ENCODE results near the gene APLP2. TPM values are rescaled to one million over a fixed set of nuclear protein-coding genes. Genes with fewer than 3 reads are reported as not detected.

Gene APLP2
- total RNA-seq, 1 donor from 2014 or later = 57.2 TPM

GRCh38 chr11:130178441-130179339 is 109.0 kb downstream of the APLP2 start:
- Mint-ChIP-seq H3K27ac (no peak overlapping the region), H3K4me1 (ENCODE audit: low read depth) (no peaks in the 10 kb centered on the region), H3K4me3 (ENCODE audit: low read depth) (no peak overlapping the region), H3K9me3 (peaks cover 9% of the 10 kb centered on the region), H3K36me3 (ENCODE audit: low read depth) (no peaks in the 10 kb centered on the region), H3K27me3 (ENCODE audit: low read depth) (peaks cover 5% of the 10 kb centered on the region)
- intact Hi-C loops (cut with micrococcal nuclease) = no loop called here
- DNase-seq (ENCODE audit: low spot score) = no peak

GRCh38 chr11:130179396-130180306 is 110.0 kb downstream of the APLP2 start:
- H3K27ac Mint-ChIP-seq = no peak overlapping the region
- peaks cover 5% of the 10 kb centered on the region for H3K27me3 Mint-ChIP-seq (ENCODE audit: low read depth)
- H3K4me3 Mint-ChIP-seq (ENCODE audit: low read depth) = no peak overlapping the region
- intact Hi-C loops (cut with micrococcal nuclease) = no loop called here
- H3K36me3 Mint-ChIP-seq (ENCODE audit: low read depth) = no peaks in the 10 kb centered on the region
- no peak for DNase-seq (ENCODE audit: low spot score)
- H3K9me3 Mint-ChIP-seq = peaks cover 7% of the 10 kb centered on the region
- H3K4me1 Mint-ChIP-seq (ENCODE audit: low read depth) = no peaks in the 10 kb centered on the region

DNA sequence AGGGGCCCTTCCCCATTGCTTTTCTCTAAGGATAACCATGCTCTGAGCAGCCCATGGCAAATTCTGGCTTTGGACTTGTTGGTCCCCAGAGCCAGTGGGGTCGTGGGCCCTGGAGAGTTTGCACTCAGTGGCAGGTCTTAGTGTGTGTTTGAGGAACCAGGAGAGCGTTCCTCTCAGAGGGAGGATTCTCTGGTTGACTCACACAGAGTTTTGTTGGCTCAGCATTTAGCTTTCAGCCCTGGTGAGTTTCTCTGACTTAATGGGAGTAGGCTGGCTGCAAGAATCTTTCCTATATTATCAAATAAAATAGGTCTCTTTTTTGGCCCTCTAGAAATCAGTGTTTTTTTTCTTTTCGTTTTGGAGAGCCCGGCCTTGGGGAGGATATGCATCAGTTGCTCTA is 110.8 kb downstream of the APLP2 start:
- H3K27ac Mint-ChIP-seq = no peak overlapping the region
- H3K4me3 Mint-ChIP-seq (ENCODE audit: low read depth) = no peak overlapping the region
- intact Hi-C loops (cut with micrococcal nuclease) = no loop called here
- H3K4me1 Mint-ChIP-seq (ENCODE audit: low read depth) = no peaks in the 10 kb centered on the region
- DNase-seq (ENCODE audit: low spot score) = no peak
- no peaks in the 10 kb centered on the region for H3K36me3 Mint-ChIP-seq (ENCODE audit: low read depth)
- H3K27me3 Mint-ChIP-seq (ENCODE audit: low read depth) = peaks cover 6% of the 10 kb centered on the region
- H3K9me3 Mint-ChIP-seq = no peaks in the 10 kb centered on the region

DNA sequence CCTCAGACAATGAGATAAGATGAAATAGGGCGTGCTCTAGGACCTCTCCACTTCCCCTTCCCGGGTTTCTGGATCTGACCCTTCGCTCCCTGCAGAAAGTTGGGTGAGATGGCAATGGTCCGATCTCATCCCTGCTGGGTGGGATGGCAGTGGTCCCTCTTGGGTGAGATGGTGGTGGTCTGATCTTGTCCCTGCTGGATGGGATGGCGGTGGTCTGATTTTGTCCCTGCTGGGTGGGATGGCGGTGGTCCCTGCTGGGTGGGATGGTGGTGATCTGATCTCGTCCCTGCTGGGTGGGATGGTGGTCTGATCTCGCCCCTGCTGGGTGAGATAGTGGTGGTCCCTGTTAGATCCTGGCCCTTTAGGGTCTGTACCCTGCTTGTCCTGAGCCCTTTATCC is 111.2 kb downstream of the APLP2 start:
- no peak overlapping the region for H3K4me3 Mint-ChIP-seq (ENCODE audit: low read depth)
- no peak for DNase-seq (ENCODE audit: low spot score)
- H3K36me3 Mint-ChIP-seq (ENCODE audit: low read depth) = no peaks in the 10 kb centered on the region
- H3K27me3 Mint-ChIP-seq (ENCODE audit: low read depth) = peaks cover 5% of the 10 kb centered on the region
- H3K9me3 Mint-ChIP-seq = no peaks in the 10 kb centered on the region
- intact Hi-C loops (cut with micrococcal nuclease) = no loop called here
- H3K27ac Mint-ChIP-seq = no peak overlapping the region
- H3K4me1 Mint-ChIP-seq (ENCODE audit: low read depth) = no peaks in the 10 kb centered on the region

DNA sequence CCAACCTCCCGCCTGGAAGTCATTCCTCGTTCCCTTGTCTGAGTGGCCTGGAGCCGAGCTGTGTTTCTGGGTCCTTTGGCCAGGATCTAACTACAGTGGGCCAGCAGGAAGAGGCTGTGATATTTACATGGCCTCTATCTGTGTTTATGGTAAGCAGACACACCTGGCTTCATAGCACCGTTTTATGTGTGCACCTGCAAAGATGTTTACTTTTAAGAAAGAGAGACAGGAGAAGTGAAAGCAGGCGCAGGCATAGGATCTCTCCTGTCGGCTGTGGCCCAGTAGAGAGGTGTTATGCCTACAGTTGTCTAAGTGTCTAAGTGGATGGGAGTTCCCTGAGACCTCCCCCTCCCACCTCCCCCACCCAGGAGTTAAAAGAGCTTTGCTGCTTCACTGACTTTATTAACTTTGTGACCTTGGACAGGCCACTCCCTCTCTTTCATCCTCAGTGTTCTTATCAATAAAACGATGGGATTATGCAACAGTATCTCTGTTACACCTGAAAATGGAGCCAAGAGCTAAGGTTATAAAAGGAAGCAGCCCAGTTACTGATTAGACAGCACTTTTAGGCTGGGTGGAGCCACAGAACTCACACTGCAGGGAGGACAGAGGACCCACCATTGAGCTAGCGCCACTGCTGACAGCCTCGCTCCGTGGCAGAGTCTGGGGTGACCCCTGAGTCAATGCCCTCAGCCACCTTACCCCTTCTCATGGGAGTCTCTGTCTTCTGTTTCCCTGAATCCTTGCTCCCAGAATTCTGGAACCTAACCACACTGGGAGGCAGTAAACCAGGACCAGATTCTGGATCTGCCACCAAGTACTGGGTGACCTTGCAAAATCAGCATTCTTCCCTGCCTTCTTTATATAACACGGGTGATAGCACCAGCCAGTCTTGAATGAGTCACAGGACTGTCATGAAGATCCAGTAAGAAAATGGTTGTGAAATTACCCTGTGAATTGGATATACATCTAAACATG is 111.9 kb downstream of the APLP2 start:
- no peak for DNase-seq (ENCODE audit: low spot score)
- Mint-ChIP-seq H3K36me3 (ENCODE audit: low read depth) (no peaks in the 10 kb centered on the region), H3K4me1 (ENCODE audit: low read depth) (no peaks in the 10 kb centered on the region), H3K9me3 (no peaks in the 10 kb centered on the region), H3K27me3 (ENCODE audit: low read depth) (peaks cover 3% of the 10 kb centered on the region), H3K4me3 (ENCODE audit: low read depth) (no peak overlapping the region), H3K27ac (no peak overlapping the region)
- intact Hi-C loops (cut with micrococcal nuclease) = no loop called here

GRCh38 chr11:130183878-130184610 is 114.3 kb downstream of the APLP2 start:
- H3K4me3 Mint-ChIP-seq (ENCODE audit: low read depth) = no peak overlapping the region
- H3K27me3 Mint-ChIP-seq (ENCODE audit: low read depth) = peaks cover 3% of the 10 kb centered on the region
- H3K4me1 Mint-ChIP-seq (ENCODE audit: low read depth) = no peaks in the 10 kb centered on the region

DNA sequence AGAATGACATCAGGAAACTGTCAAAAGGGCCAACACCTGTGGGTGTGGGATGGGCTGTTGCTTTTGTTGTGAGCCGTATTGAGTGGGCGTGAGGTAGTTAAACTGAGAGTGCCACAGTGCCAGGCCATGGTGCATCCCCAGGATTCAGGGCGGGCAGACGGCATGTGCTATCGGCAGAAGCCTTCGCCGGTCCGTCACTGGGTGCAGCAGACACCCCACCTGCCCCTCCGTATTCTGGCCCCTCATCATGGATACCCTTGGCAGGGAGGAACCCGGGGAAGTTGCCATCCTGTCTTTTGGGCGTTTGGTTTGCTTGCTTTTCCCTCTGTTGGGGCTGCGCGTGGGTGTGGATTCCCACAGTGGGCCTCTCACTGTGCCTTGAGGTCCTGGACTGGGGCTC is 117.4 kb downstream of the APLP2 start:
- intact Hi-C loops (cut with micrococcal nuclease) = no loop called here
- Mint-ChIP-seq H3K9me3 (no peaks in the 10 kb centered on the region), H3K36me3 (ENCODE audit: low read depth) (no peaks in the 10 kb centered on the region), H3K27ac (no peak overlapping the region), H3K4me3 (ENCODE audit: low read depth) (no peak overlapping the region), H3K4me1 (ENCODE audit: low read depth) (no peaks in the 10 kb centered on the region), H3K27me3 (ENCODE audit: low read depth) (peaks cover 3% of the 10 kb centered on the region)
- no peak for DNase-seq (ENCODE audit: low spot score)

More at GRCh38 chr11:130183878-130184610, 114.3 kb downstream of the APLP2 start:
- H3K36me3 Mint-ChIP-seq (ENCODE audit: low read depth) = no peaks in the 10 kb centered on the region
- intact Hi-C loops (cut with micrococcal nuclease) = no loop called here
- DNase-seq (ENCODE audit: low spot score) = no peak
- H3K9me3 Mint-ChIP-seq = no peaks in the 10 kb centered on the region
- H3K27ac Mint-ChIP-seq = no peak overlapping the region

DNA sequence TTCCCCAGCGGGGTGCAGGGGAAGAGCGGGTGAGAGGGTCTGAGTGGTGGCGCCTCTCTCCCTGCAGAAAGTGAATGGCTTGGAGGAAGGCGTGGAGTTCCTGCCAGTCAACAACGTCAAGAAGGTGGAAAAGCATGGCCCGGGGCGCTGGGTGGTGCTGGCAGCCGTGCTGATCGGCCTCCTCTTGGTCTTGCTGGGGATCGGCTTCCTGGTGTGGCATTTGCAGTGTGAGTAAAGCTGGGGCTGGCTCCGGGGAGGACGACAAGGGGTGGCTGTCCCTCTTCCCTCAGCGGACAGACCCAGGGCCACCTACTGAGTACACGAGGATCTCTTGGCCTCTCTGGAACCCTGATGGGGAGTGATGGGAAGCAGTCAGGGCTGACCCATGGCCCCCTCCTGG is 118.4 kb downstream of the APLP2 start:
- intact Hi-C loops (cut with micrococcal nuclease) = no loop called here
- Mint-ChIP-seq H3K27ac (no peak overlapping the region), H3K36me3 (ENCODE audit: low read depth) (no peaks in the 10 kb centered on the region), H3K9me3 (no peaks in the 10 kb centered on the region), H3K4me3 (ENCODE audit: low read depth) (no peak overlapping the region), H3K27me3 (ENCODE audit: low read depth) (peaks cover 3% of the 10 kb centered on the region), H3K4me1 (ENCODE audit: low read depth) (no peaks in the 10 kb centered on the region)
- DNase-seq (ENCODE audit: low spot score) = no peak

- no peaks in the 10 kb centered on the region for H3K36me3 Mint-ChIP-seq (ENCODE audit: low read depth)
- no peaks in the 10 kb centered on the region for H3K9me3 Mint-ChIP-seq
- intact Hi-C loops (cut with micrococcal nuclease) = no loop called here
- no peak overlapping the region for H3K27ac Mint-ChIP-seq
- H3K4me1 Mint-ChIP-seq (ENCODE audit: low read depth) = no peaks in the 10 kb centered on the region
- H3K4me3 Mint-ChIP-seq (ENCODE audit: low read depth) = no peak overlapping the region
- DNase-seq (ENCODE audit: low spot score) = no peak
- H3K27me3 Mint-ChIP-seq (ENCODE audit: low read depth) = peaks cover 3% of the 10 kb centered on the region
Measured at GRCh38 chr11:130188585-130189347, 119.1 kb downstream of the APLP2 start.

- Mint-ChIP-seq H3K9me3 (no peaks in the 10 kb centered on the region), H3K36me3 (ENCODE audit: low read depth) (no peaks in the 10 kb centered on the region), H3K27me3 (ENCODE audit: low read depth) (peaks cover 3% of the 10 kb centered on the region), H3K4me1 (ENCODE audit: low read depth) (no peaks in the 10 kb centered on the region), H3K4me3 (ENCODE audit: low read depth) (no peak overlapping the region), H3K27ac (no peak overlapping the region)
- intact Hi-C loops (cut with micrococcal nuclease) = no loop called here
- no peak for DNase-seq (ENCODE audit: low spot score)
Measured at GRCh38 chr11:130189492-130190210, 120.0 kb downstream of the APLP2 start.

DNA sequence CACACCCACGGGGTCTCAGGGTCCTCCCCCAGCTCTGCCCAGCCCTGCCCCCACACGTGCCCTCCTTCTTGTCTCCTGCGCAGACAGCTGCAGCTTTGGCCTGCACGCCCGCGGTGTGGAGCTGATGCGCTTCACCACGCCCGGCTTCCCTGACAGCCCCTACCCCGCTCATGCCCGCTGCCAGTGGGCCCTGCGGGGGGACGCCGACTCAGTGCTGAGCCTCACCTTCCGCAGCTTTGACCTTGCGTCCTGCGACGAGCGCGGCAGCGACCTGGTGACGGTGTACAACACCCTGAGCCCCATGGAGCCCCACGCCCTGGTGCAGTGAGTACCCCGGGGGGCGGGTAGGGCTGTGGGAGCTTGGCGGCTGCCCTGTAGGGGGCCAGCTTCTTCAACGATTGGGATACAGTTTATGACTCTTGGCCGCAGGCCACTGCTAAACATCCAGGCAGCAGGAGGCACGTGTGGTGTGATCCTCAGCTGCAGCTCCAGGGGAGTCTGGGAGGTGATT is 120.7 kb downstream of the APLP2 start:
- no peaks in the 10 kb centered on the region for H3K4me1 Mint-ChIP-seq (ENCODE audit: low read depth)
- intact Hi-C loops (cut with micrococcal nuclease) = no loop called here
- H3K27ac Mint-ChIP-seq = no peak overlapping the region
- H3K36me3 Mint-ChIP-seq (ENCODE audit: low read depth) = no peaks in the 10 kb centered on the region
- no peaks in the 10 kb centered on the region for H3K9me3 Mint-ChIP-seq
- no peak for DNase-seq (ENCODE audit: low spot score)
- no peak overlapping the region for H3K4me3 Mint-ChIP-seq (ENCODE audit: low read depth)
- no peaks in the 10 kb centered on the region for H3K27me3 Mint-ChIP-seq (ENCODE audit: low read depth)

Measured in activated T-helper 2 cell treated with anti-CD3 and anti-CD28 coated beads, Interferon-gamma antibody, Interleukin-2, Interleukin-4, amounts not matched to agents 10 μg/mL and 5 μg/mL and 100 μg/mL, durations not matched to agents 14 hours and 24 hours and 36 hours (primary cell).